Hematopoietic multipotent progenitor cell treated with erythropoietin and hydrocortisone succinate and interleukin-3 and kit ligand, for 8 days (in vitro differentiated cells): ENCODE measurements around the gene UAP1L1.

ENCODE experiments used
- DNase-seq: peaks from one replicate; pipeline ENCODE4 v3.0.0-alpha.2; 2015

Gene UAP1L1

DNA sequence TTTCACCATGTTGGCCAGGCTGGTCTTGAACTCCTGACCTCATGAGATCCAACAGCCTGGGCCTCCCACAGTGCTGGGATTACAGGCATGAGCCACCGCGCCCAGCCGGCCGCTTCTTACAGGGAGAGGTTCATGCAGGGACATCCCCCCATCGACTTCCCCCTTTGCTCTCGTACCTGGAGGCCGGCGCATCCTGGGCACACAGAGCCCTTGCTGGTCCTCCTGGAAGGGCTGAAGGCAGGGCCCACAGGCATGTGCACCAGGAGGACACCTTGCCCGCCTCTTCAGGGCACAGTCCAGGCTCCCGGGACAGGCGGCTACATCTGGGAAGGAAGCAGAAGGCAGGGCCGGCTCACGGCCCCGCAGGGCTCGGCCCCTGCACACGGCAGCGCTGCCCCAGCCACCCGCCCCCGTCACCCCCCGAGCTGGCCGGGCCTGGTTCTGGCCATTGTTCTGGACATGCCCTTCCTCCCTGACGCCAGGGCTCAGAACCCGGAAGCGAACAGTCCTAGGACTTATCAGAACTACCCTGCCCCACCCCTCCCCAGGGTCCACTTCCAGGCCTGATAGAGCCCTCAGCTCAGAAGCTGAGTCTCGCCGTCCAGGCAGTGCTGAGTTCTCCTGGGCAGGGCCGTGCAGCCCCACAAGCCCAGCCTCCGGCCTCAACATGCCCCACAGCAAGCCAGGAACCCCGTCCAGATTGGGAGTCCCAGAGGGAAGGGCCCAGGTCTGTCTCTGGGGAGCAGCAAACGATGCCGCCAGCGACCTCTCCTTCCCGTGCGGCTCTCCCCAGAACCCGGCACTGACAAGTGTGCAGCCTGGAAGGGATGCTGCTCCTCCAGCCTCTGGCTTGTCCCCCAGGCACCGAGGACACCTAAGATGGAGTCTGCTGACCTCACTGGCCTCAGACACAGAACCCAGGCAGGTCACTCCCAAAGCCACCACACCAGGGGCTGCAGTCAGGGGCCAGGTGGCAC is 34.3 kb upstream of the UAP1L1 start:
- no peak for DNase-seq

DNA sequence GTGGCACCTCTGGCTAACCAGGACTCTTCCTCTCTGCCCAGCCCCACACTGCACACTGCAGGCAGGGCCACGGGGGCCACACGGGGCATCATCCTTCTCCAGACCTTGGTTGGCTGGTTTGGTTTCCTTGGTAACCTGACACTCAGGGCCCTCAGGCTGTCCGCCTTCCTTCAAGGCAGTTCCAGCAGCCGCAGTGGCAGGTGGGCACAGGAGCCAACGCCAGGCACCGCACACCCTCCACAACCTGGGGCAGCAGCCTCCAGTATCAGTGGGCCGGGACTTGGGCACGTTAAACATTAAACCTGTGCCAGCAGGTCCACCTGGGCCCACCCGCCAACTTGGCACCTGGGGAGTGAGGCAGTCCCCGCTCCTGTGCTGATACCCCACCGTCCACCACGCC is 33.3 kb upstream of the UAP1L1 start:
- no peak for DNase-seq

DNA sequence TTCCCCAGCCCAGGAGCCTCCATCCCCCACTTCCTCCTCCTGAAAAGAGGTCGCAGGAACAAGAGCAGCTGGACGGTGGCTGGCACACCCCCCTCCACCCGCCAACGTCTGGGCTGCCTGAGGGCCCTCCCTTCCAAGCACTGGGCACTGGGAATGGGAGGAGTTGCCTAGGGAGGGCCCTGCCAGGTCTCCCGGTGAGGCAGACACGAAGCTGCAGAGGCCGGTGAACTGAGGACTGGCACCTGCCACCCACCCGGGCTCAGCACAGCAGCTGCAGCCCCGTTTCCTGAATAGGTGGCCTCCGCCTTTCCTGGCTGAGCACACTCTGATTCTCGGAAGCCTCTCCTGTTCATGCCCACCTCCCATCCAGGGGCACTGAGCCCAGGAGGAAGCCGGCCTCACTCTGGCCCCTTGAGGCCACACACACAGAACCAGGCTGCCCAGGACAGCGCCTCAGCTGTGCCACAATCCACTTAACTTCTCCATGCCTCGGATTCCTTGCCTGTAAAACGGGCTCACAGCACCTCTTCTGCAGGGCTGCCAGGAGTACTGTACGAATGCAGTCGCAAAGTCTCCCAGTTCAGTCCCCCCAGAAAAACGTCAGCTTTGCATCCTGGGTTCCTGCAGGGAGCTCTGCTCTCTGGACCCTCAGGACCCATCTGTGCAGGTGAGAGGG is 32.7 kb upstream of the UAP1L1 start:
- no peak for DNase-seq

DNA sequence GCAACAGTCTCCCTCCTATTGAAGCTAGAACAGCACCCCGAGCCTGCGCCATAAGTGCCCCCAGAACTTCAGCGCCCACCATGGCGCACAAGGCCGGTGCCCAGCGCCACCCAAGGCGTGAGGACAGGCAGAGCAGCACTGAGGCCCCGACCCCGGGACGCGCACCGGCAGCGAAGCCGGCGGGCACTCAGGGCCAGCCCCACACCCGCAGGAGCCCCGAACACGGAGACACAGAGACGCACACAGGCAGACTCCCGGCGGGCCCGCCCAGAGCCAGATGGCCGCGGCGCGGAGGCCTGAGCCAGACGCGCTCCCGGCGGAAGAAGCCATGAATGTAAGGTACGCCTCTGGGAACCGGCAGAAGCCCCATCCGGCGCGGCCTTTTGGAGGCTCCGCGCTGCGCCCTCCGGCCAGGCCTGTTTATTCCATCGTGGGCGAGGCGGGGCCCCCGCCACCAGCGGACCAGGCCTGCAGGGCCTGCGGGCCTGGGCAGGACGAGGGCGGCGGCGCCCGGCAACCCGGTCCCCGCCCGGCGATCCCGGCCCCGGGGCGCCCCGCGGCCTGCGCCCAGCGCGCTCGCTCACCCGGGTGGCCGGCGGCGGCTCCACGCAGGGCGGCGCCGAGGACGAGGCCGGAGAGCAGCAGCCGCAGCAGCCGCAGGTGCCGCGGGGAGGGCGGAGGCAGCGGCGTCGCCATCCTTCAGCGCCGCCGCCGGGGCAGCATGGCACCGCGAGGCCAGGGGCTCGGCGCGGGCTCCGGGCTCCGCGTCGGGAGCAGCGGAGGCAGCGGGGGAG is 31.8 kb upstream of the UAP1L1 start:
- no peak for DNase-seq

DNA sequence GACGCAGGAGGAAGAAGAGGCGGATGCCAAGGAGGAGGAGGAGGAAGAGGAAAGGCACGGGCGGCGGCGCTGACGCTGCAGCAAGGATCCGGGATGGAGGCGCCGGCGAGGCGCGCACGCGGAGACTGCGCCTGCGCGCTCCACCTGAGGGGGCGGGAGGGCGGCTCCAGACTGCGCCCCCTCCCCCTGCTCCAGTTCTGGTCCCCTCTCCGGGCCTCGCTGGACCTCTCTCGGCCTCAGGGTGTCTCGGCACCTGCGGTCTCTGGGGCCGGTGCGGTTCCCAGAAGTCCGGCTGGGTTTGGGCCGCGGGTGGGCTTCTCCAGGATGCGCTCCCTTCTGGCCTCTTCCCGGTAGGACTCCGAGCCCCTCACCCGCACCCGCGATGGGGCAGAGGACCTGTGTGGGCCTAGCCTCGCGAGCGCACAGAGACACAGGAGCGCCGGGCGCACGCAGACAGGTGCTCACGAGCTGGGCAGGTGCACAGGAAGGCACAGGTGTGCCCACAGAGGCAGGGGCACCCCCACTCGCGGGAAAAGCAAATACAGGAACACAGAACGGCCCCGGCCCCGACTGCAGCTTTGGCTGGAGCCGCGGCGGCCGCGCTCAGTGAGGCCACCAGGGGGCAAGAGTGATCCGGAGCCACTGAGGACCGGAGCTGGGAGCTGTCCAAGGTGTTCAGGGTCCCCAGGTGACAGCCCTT is 31.1 kb upstream of the UAP1L1 start, which contains the start of gene NPDC1:
NPDC1 (minus strand) TSS at position 90 of the 700 bp plus-strand sequence. CDS start 188 bp downstream, outside the sequence.
- DNase-seq: peak; percentile 73

DNA sequence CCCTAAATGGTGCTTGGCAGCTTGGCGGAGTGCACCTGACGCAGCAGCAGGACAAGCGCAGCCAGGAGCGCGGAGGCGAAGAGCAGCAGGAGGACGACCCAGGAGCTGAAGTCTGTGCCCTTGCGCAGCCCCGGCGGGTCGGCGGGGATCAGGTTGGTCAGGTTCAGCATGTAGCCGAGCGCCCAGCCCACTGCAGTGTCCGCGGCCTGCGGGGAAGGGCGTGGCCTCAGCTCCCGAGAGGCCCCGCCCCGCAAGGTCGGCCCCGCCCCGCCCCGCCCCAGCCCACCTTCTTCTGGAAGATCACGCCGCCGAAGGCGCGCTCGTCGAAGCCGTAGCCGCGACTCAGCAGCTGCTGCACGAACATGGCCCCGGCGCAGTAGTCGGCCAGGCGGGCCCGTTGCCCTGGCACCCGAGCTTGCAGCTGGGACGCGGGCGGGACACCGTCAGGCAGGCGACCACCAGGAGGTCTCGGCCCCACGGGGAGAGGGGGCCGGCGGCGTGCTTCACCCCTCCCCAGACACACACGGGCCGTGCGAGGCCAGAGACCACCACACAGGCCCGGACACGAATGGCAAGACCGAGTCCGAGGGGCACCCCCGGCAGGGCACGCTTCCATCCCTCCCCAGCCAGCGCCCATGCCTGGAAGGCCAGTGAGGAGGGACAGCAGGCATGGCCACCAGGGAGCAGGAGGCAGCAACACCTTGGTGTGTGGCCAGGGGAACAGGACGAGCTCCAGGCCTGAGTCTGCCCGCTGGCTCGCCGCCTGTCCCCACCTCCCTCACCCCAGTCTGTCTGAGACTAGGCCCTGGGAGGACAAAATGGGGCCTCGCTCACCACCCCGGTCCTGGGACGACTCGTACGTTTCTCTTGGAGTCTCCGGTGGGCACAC is 28.4 kb upstream of the UAP1L1 start:
- no peak for DNase-seq

DNA sequence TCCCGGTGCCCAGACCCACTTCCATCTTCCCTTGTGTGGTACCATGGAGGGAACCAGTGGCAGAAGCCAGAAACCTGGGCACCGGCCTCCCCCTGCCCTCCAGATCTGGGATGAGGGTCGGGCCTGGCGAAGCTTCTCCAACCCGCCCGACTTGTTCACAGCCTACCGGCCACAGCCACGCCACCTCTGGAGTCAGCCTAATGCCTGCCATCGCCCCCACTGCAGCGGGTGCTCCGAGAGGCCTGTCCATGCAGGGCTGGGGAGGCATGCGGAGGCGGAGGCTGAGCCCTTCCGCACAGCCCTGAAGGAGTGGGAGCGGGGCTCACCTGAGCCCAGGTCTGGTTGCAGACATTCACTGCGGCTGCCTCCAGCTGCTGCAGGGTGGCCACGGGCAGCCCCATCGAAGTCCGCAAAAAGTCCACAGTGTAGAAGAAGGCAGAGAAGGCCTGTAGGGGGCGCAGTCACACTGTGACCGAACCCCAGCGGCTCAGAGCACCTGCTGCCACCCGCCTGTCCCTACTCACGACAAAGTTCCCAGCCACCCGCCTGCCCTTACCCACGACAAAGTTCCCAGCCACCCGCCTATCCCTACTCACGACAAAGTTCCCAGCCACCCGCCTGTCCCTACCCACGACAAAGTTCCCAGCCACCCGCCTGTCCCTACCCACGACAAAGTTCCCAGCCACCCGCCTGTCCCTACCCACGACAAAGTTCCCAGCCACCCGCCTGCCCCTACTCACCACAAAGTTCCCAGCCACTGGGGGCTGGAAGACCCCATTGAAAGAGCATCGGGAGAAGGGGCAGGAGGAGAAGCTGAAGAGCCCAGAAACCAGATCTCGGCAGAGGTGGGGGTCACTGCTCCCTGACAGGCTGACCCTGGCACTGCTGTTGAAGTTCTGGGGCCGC is 27.5 kb upstream of the UAP1L1 start:
- DNase-seq: peak; percentile 67

DNA sequence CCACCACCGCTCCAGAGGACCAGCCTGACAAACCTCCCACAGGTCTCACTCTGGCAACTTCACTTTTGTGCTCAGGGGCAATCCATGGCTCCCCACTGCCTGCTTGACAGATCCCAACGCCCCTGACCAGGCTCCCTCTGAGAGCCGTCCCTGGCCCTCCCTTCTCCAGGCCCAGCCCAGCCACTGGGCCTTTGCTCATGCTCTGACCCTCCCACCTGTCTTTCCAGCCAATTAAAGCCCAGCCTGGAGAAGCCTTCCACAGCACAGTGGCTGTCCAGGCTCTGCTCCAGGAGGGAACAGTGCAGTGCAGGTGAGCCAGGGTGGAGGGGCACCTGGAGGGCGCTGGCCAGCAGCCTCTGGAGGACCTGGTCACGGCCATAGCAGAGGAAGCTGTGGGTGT is 26.7 kb upstream of the UAP1L1 start:
- no peak for DNase-seq

DNA sequence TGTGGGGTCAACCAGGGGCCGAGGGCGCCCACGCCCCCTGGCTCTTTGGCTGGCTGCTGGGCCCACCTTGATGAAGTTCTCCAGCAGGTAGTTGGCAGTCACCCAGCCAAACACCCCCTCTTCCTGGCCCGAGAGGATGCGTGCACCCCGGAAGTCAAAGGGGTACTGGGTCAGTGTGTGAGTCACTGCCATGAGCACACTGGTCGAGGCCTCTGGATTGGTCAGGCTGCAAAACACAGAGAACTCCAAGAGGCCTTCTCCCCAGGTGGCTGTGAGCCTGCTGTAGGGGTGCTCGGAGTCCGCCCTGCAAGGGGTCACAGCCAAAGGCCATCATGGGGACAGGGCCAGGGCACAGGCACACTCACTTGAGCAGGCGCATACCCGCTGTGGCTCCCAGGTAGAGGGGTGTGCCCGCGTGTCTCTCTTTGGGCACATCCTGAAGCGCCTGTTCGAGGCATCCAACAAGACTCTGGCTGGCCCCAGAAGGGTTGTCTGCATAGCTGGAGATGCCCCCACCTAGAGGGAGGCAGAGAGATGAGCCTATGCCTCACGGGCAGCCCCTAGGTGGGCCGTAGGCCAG is 26.1 kb upstream of the UAP1L1 start:
- DNase-seq: no peak

DNA sequence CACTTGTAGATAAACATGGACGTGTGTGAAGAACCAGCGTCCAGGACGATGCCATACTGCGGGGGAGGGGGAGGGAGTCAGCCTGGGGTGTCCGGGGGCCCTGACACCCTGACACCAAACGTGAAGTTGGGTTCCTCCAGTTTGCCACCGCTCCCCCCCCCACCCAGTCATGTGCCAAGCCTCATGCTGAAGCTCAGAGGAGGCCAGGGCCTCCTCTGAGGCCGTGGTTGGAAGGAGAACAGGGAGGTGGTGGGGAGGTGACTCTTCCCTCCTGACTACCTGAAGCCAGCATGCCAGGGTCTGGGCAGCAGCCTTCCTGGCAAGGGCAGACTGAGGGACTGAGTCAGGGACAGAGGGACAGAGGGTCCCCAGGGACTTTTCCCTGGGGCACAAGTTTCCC is 25.0 kb upstream of the UAP1L1 start:
- no peak for DNase-seq

DNA sequence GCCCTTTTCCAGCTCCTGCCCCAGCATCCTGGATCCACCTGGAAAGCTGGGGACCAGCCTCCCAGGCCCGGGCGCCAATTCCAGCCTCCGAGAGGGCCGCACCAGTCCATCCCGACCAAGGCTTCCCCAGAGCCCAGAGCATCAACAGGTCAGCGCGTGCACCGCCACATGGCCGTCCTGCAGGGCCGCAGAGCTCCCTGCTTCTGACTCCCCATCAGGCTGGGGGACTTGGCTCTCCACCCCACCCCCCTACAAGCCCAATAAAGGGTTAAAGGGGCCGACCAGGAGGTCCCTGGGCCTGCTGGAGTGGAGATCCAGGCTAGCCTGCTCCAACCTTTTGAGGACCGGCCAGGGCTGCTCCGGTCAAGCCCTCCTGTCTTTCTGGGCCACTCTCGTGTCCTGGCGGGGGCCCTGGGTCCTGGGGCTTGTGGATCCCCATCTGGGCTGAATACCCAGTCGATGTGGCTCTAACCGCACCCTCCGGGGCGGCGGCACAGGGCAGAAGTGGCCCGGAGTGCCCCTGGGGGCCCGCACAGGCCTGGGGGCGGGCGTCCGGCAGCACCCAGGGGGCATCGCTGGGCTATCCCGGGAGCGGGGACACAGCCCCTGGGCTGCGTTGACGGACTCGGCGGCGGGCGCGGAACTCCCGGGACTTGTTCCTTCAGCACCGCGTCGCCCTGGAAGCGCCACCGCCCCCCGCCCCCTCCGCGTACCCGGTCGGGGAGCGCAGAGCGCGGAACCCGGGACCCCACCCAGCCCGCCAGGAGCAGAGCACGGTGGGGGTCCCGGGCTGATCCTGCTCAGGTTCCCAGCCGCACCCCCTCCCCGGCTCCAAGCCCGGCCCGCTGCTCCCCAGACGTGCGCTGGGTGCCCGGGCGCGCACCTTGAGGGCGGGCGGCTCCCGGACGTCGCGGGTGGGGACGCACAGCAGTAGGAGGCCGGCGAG is 24.0 kb upstream of the UAP1L1 start:
- no peak for DNase-seq

DNA sequence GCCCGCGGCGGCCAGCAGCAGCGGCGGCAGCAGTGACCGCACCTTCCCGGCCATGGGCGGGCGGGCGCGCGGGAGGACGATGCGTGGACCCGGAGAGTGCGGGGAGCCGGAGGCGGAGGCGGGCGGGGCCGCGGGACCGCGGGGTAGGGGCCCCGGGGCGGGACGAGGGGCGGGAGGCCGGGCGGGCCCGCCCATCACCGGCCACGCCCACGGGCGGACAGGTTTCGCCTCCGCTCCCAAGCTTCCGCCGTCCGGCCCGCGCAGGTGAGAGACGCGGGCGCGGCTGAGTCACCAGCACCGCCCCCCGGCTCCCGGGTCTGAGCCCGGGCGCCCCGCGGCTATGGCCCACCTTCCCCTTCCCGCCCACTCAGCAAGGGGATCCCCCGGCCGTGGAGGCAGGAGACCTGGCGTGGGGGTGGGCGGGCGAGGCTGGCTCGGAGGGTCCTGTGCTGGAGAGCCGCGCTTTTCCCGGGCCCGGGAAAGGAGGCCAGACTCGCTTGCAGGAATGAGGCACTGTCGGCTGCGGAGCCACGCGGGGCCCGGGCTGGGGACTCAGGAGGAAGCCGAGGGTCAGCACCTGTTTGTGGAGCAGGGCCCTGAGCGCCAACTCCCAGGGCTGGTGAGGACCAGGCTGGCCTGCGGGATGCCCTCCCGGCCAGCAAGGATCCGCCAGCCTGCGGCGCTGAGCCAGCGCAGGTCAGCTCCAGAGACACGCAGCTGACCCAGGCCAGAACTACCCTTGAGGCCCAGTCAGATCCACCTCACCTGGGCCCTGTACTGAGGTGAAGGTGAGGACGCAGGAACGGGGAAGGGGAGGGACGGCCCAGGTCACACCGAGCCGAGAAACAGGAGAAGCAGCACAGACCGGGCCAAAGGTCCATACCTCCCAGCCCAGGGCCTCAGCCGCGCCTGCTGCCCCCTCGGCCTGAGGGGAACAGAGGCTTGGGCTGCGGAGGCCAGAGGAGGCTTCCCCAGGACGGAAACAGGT is 23.1 kb upstream of the UAP1L1 start, which contains the start of gene ENTPD2:
ENTPD2 (minus strand) TSS at position 118 of the 988 bp plus-strand sequence; CDS start at position 54, 64 bp downstream.
- no peak for DNase-seq

DNA sequence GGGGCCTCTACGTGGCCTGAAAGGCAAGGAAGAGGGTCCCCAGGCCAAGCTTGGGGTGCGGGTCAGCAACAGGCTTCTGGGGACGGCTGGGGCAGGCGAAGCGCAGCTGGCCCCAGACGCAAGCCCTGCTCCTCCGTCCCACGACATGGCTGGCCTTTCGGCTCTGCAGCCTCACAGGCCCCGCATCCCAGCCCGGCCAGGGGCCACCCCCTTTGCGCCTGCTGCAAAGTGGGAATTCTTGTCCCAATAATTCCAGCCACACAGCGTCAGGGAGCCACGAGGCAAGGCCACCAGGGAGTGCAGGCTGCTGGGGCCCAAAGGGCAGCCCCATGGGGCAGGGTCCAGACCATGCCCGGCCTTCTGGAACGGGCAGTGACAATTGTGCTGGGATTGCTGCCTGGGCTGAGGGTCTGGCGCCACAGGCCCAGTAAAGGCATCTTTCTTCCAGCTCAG is 22.4 kb upstream of the UAP1L1 start:
- no peak for DNase-seq

DNA sequence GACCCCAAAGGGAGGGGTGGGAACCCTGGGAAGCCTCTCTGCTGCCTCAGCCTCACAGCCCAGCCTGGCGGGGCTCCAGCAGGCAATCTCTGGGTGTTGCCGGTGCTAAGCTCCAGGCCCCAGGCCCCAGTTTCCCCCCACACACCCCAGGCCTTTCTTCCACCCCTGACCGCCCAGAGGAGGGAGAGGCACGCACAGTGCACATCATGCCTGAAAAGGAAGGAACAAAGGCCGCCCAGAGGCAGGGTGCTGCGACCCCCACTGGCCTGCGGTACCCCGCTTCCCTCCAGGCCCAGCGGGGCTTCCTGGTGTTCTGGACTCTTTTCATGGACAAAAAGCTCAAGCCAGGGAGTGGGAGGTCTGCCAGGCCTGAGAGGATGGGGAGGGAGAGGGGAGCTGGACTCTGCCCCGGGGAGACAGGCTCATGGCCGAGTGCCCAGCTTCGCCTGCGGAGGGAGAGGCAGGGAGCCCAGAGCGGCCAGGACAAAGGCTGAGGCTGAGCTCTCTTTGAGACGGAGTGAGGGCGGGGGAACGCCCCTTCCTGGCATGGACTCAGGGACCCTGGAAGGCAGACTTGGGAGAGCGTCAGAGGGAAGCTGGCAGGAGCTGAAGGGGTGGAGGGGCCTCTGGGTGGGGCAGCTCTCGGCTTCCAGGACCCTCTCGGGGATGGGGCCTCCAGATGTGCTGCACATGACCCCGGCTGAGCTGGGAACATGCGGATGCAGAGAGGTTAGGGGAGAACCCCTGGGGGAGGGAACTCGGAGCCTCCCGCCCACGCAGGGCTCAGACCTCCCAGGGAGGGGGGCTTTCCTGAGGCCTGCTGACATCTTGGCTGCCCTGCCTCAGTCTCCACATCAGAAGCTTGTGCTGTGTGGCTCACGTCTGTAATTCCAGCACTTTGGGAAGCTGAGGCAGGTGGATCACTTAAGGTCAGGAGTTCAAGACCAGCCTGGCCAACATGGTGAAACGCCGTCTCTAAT is 21.6 kb upstream of the UAP1L1 start:
- DNase-seq: no peak

DNA sequence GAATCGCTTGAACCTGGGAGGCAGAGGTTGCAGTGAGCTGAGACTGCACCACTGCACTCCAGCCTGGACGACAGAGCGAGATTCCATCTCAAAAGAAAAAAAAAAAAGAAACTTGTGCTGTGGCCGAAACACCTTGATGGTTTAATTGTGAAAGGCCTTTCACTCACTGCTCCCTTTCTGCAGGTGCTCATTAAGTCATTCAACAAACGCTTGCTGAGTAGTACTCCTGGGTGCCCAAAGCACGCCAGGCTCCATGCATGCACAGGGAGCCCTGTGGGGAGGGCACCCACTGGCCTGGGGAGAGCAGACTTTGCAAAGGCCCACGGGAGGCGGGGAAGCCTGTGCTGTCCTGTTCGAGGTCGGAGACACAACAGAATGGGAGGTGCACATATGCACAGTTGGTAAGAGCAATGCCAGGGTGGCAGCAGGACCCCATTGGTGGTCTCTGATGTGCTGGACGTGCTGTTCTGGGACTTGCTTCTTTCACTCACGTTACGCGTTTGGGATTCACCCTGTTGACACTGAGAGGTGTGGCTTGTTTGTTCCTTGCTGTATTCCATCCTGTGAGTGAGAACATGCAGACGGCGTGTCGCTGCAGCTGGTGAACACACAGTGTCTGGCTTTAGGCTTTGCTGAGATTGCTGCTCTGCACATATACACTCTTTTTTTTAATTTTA is 20.4 kb upstream of the UAP1L1 start:
- DNase-seq: no peak
